Liver (tissue), 3 donors: ENCODE measurements around the gene PLEKHF1.
A peak's percentile ranks its signal among the peaks of the same experiment; 100 is the strongest.

ENCODE experiments used
- ATF3 ChIP-seq: IDR thresholded peaks from 2 replicates; pipeline ENCODE4 v1.6.1; 2016; ENCODE audit warnings: antibody characterized with exemption
- CTCF ChIP-seq: fragments of 150-350 bp; IDR thresholded peaks from 2 replicates; pipeline ENCODE4 v1.5.1; 2017; ENCODE audit warnings: improper control_type of control experiment, low read depth, low read length; ENCODE audit not compliant: missing input control
- GABPA ChIP-seq, 2 donors: IDR thresholded peaks in 1 of 2; conservative IDR thresholded peaks in 1 of 2; 2 replicates each; pipeline ENCODE4 v1.6.1; 2016; ENCODE audit warnings: antibody characterized with exemption in 2 of 2, mild to moderate bottlenecking in 1 of 2, moderate library complexity in 1 of 2
- JUND ChIP-seq, 2 donors: IDR thresholded peaks; 2 replicates each; pipeline ENCODE4 v1.6.1; 2016; ENCODE audit warnings: antibody characterized with exemption in 2 of 2
- SP1 ChIP-seq: IDR thresholded peaks from 2 replicates; pipeline ENCODE4 v1.6.1; 2018; ENCODE audit warnings: antibody characterized with exemption, mild to moderate bottlenecking
- TAF1 ChIP-seq: conservative IDR thresholded peaks from 2 replicates; pipeline ENCODE4 v1.6.1; 2016; ENCODE audit warnings: antibody characterized with exemption, mild to moderate bottlenecking
- YY1 ChIP-seq: IDR thresholded peaks from 2 replicates; pipeline ENCODE4 v1.6.1; 2016; ENCODE audit warnings: antibody characterized with exemption, mild to moderate bottlenecking
- TF ChIP-seq, protein P1 (sequence below): IDR thresholded peaks from 2 replicates; pipeline ENCODE4 v1.6.1; 2016; ENCODE audit warnings: antibody characterized with exemption, mild to moderate bottlenecking
- TF ChIP-seq, protein P2 (sequence below): IDR thresholded peaks from 2 replicates; pipeline ENCODE4 v1.6.1; 2016; ENCODE audit warnings: antibody characterized with exemption
- donor health status: healthy.
- donor health status: healthy.

- TF ChIP-seq SP1 (peak; percentile 70), CTCF (no peak), GABPA (IDR thresholded peaks at IDR 0.05 in 1 of 2, conservative IDR thresholded peaks at IDR 0.05 in 1 of 2) (no peak), ATF3 (no peak), JUND (IDR thresholded peaks at IDR 0.05) (peak in 1 of 2 donors; percentile 58), TAF1 (no peak), YY1 (peak; percentile 32)
- TF ChIP-seq, protein P1, sequence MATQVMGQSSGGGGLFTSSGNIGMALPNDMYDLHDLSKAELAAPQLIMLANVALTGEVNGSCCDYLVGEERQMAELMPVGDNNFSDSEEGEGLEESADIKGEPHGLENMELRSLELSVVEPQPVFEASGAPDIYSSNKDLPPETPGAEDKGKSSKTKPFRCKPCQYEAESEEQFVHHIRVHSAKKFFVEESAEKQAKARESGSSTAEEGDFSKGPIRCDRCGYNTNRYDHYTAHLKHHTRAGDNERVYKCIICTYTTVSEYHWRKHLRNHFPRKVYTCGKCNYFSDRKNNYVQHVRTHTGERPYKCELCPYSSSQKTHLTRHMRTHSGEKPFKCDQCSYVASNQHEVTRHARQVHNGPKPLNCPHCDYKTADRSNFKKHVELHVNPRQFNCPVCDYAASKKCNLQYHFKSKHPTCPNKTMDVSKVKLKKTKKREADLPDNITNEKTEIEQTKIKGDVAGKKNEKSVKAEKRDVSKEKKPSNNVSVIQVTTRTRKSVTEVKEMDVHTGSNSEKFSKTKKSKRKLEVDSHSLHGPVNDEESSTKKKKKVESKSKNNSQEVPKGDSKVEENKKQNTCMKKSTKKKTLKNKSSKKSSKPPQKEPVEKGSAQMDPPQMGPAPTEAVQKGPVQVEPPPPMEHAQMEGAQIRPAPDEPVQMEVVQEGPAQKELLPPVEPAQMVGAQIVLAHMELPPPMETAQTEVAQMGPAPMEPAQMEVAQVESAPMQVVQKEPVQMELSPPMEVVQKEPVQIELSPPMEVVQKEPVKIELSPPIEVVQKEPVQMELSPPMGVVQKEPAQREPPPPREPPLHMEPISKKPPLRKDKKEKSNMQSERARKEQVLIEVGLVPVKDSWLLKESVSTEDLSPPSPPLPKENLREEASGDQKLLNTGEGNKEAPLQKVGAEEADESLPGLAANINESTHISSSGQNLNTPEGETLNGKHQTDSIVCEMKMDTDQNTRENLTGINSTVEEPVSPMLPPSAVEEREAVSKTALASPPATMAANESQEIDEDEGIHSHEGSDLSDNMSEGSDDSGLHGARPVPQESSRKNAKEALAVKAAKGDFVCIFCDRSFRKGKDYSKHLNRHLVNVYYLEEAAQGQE, result no peak
- TF ChIP-seq, protein P2, sequence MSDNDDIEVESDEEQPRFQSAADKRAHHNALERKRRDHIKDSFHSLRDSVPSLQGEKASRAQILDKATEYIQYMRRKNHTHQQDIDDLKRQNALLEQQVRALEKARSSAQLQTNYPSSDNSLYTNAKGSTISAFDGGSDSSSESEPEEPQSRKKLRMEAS, result peak; percentile 59
Measured at GRCh38 chr19:29711584-29712132, 46.4 kb downstream of the PLEKHF1 start.
